OCI-LY7 (cell line): ENCODE measurements around the gene GBA3. TPM values are rescaled to one million over a fixed set of nuclear protein-coding genes. Genes with fewer than 3 reads are reported as not detected.

Source experiments
- BruUV-seq: library from RNA; stranded (reverse); fragments of 400-500 nt; replicated peaks from 2 replicates; lab custom pipeline; 2021; lab: Mats Ljungman, UMichigan
- CTCF ChIA-PET: fragments of 300-600 bp; sonication (Branson Sonifier 250); formaldehyde crosslinking; loops from one replicate; lab custom pipeline; 2022; ENCODE audit warnings: antibody characterized with exemption; ENCODE audit not compliant: unreplicated experiment; lab: Charles Lee
- POLR2A ChIA-PET: fragments of 300-600 bp; sonication (Branson Sonifier 250); formaldehyde crosslinking; loops from one replicate; lab custom pipeline; 2022; ENCODE audit warnings: antibody characterized with exemption; lab: Charles Lee
- DNase-seq: peaks from one replicate; pipeline ENCODE4 v3.0.0-alpha.2; 2015; ENCODE audit warnings: low spot score
- H2AFZ ChIP-seq: fragments of 200-600 bp; sonication (generic), shearing (Covaris generic); 2 replicates; pipeline ENCODE4 v1.6.1; 2014; ENCODE audit warnings: mild to moderate bottlenecking, antibody characterized with exemption, low read length, moderate library complexity
- H3K27ac ChIP-seq: fragments of 200-600 bp; sonication (generic); 2 replicates; pipeline ENCODE4 v1.5.1; 2014; ENCODE audit warnings: mixed run types, low read depth, mild to moderate bottlenecking, moderate library complexity, low read length, inconsistent platforms; ENCODE audit not compliant: poor library complexity, severe bottlenecking
- H3K36me3 ChIP-seq: fragments of 200-600 bp; sonication (generic); 2 replicates; pipeline ENCODE4 v1.6.1; 2014; ENCODE audit warnings: mild to moderate bottlenecking, antibody characterized with exemption, low read length, moderate library complexity, mixed read lengths; ENCODE audit not compliant: insufficient read depth
- H3K4me1 ChIP-seq: fragments of 200-600 bp; sonication (generic); 2 replicates; pipeline ENCODE4 v1.5.1; 2014; ENCODE audit warnings: mild to moderate bottlenecking, low read length; ENCODE audit not compliant: insufficient read depth, poor library complexity, severe bottlenecking
- H3K4me2 ChIP-seq: fragments of 200-600 bp; sonication (generic); 2 replicates; pipeline ENCODE4 v1.6.1; 2014; ENCODE audit warnings: mild to moderate bottlenecking, low read length
- H3K4me3 ChIP-seq: fragments of 200-600 bp; sonication (generic); 2 replicates; pipeline ENCODE4 v1.5.1; 2014; ENCODE audit warnings: mild to moderate bottlenecking, low read depth, low read length; ENCODE audit not compliant: poor library complexity, severe bottlenecking
- H3K79me2 ChIP-seq: fragments of 200-600 bp; sonication (generic); 2 replicates; pipeline ENCODE4 v1.6.1; 2016; ENCODE audit warnings: low read depth, mild to moderate bottlenecking, low read length, moderate library complexity, mixed read lengths; ENCODE audit not compliant: insufficient read depth
- H3K9me2 ChIP-seq: fragments of 200-600 bp; sonication (generic); 2 replicates; pipeline ENCODE4 v1.6.1; 2016; ENCODE audit warnings: mild to moderate bottlenecking, low read length, mixed read lengths; ENCODE audit not compliant: insufficient read depth
- H3K9me3 ChIP-seq: fragments of 200-600 bp; sonication (generic); 2 replicates; pipeline ENCODE4 v1.6.1; 2014; ENCODE audit warnings: mild to moderate bottlenecking, mixed run types, low read length, mixed read lengths
- H4K20me1 ChIP-seq: fragments of 200-600 bp; sonication (generic); 2 replicates; pipeline ENCODE4 v1.6.1; 2014; ENCODE audit warnings: mild to moderate bottlenecking, antibody characterized with exemption, low read length, moderate library complexity, mixed read lengths; ENCODE audit not compliant: insufficient read depth
- EZH2phosphoT487 ChIP-seq: fragments of 200-600 bp; sonication (generic); IDR thresholded peaks from 2 replicates; pipeline ENCODE4 v1.6.1; 2018; ENCODE audit warnings: low read depth, borderline replicate concordance, mild to moderate bottlenecking, mixed run types, antibody characterized with exemption, low read length, moderate library complexity, mixed read lengths
- intact Hi-C: fragments of 100-400 bp; cut with micrococcal nuclease; formaldehyde crosslinking; loops from one replicate; pipeline ENCODE4 v1.10.0; 2022; ENCODE audit not compliant: unreplicated experiment
- total RNA-seq, 2 experiments: library from RNA; depleted of rRNA in 1 of 2; stranded (reverse); fragments of >200 nt in 1 of 2; shearing (Covaris generic) in 1 of 2; gene quantifications; 2 replicates each; pipeline ENCODE4 v1.2.3, GENCODE V29; 2014 to 2022
- TF ChIP-seq, protein P1 (sequence below): fragments of 200-600 bp; sonication (generic); conservative IDR thresholded peaks from 2 replicates; pipeline ENCODE4 v1.5.1; 2014; ENCODE audit warnings: mild to moderate bottlenecking, antibody characterized with exemption, low read length, moderate library complexity, mixed read lengths

Gene GBA3
- total RNA-seq, 2 experiments from 2014 or later = not detected

DNA sequence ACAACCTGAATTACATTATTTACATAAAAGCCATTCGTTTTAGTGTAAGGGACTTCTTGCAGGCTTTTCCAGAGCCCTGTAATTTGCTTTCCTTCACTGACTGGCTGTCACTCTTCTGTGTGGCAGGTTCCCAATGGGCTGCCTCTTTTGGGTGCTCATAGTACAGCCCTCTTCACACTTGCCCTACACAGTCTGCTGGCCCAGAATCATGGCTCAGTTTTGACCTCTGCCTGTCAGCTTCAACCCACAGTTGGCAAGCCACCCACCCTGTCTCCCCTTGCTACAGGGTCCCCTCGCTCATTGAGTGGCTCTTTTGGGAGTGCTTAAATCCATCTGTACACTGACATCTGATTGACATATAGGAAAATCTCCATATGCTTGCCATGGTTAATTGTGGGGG is 97.9 kb downstream of the GBA3 start:
- BruUV-seq = no TSS peak
- ChIA-PET POLR2A (no interaction called here), CTCF (no interaction called here)
- Histone ChIP-seq H4K20me1 (no peaks in the 10 kb centered on the region), H3K4me2 (no peak overlapping the region), H3K4me1 (no peaks in the 10 kb centered on the region), H3K9me3 (no peaks in the 10 kb centered on the region), H3K27ac (no peak overlapping the region), H3K4me3 (no peak overlapping the region), H3K79me2 (no peaks in the 10 kb centered on the region), H3K36me3 (no peaks in the 10 kb centered on the region), H2AFZ (no peak overlapping the region), H3K9me2 (no peaks in the 10 kb centered on the region)
- intact Hi-C loops = no loop called here
- no peak for DNase-seq
- TF ChIP-seq EZH2phosphoT487 = no peak
- TF ChIP-seq, protein P1, sequence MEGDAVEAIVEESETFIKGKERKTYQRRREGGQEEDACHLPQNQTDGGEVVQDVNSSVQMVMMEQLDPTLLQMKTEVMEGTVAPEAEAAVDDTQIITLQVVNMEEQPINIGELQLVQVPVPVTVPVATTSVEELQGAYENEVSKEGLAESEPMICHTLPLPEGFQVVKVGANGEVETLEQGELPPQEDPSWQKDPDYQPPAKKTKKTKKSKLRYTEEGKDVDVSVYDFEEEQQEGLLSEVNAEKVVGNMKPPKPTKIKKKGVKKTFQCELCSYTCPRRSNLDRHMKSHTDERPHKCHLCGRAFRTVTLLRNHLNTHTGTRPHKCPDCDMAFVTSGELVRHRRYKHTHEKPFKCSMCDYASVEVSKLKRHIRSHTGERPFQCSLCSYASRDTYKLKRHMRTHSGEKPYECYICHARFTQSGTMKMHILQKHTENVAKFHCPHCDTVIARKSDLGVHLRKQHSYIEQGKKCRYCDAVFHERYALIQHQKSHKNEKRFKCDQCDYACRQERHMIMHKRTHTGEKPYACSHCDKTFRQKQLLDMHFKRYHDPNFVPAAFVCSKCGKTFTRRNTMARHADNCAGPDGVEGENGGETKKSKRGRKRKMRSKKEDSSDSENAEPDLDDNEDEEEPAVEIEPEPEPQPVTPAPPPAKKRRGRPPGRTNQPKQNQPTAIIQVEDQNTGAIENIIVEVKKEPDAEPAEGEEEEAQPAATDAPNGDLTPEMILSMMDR = no peak

DNA sequence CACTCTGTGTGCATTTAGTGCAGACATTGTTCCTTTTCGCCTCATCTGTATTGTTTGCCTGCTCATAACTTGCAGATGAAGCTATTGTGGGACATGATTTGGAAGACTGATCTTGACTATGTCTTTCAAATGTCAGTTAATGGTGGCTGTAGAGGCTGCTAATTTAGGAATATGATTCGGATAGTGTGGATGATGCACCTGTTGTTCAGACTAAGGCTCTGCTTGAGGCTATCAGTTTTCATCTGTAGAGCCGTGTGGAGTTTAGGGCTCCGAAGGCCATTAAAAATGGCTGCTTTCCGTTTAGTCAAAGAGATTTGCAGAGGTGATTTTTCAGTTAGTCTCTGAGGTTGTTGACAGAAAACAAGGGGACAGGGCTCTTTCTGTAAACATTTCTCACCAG is 102.0 kb downstream of the GBA3 start:
- H3K36me3 ChIP-seq = no peaks in the 10 kb centered on the region
- no peaks in the 10 kb centered on the region for H4K20me1 ChIP-seq
- H3K9me2 ChIP-seq = no peaks in the 10 kb centered on the region
- no peaks in the 10 kb centered on the region for H3K9me3 ChIP-seq
- BruUV-seq = no TSS peak
- DNase-seq = no peak
- ChIA-PET CTCF (no interaction called here), POLR2A (interaction anchor here (0.5 kb wide), 1 partner anchor 70 kb away, joined by 3 read pairs; no protein-coding TSS in a partner anchor)
- H2AFZ ChIP-seq = no peak overlapping the region
- intact Hi-C loops = no loop called here
- no peak overlapping the region for H3K4me3 ChIP-seq
- no peaks in the 10 kb centered on the region for H3K79me2 ChIP-seq
- H3K27ac ChIP-seq = no peak overlapping the region
- no peaks in the 10 kb centered on the region for H3K4me1 ChIP-seq
- no peak for TF ChIP-seq EZH2phosphoT487
- TF ChIP-seq, protein P1 = no peak
- no peak overlapping the region for H3K4me2 ChIP-seq

DNA sequence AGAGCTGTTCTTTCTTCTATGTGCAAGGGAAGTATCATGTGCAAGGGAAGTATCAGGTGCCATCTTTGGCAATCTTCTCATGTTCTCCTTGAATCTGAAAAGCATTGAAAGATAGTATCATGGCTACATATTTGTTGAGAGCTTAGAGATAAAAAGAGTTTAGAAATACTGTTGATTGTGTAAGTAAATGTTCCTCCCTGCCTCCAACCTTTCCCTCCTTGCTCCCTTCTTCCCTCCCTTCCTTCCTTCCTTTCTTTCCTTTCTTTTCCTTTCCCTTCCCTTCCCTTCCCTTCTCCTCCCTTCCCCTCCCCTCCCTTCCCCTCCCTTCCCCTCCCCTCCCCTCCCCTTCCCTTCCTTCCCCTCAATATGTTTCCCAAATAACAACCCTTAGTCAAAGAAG is 108.7 kb downstream of the GBA3 start:
- no peak for DNase-seq
- intact Hi-C loops = no loop called here
- H3K9me3 ChIP-seq = no peaks in the 10 kb centered on the region
- no peak overlapping the region for H3K4me2 ChIP-seq
- ChIA-PET CTCF (no interaction called here), POLR2A (interaction anchor here (0.7 kb wide), 1 partner anchor 20 kb away, joined by 3 read pairs; no protein-coding TSS in a partner anchor)
- no peak overlapping the region for H2AFZ ChIP-seq
- TF ChIP-seq, protein P1 = no peak
- no peak for TF ChIP-seq EZH2phosphoT487
- no TSS peak for BruUV-seq
- H3K9me2 ChIP-seq = no peaks in the 10 kb centered on the region
- H4K20me1 ChIP-seq = no peaks in the 10 kb centered on the region
- no peak overlapping the region for H3K27ac ChIP-seq
- H3K4me1 ChIP-seq = no peaks in the 10 kb centered on the region
- H3K4me3 ChIP-seq = no peak overlapping the region
- H3K36me3 ChIP-seq = no peaks in the 10 kb centered on the region
- H3K79me2 ChIP-seq = no peaks in the 10 kb centered on the region
